Heart right ventricle (tissue), 16 donors: ENCODE data around the gene MYH9. TPM values are rescaled to one million over a fixed set of nuclear protein-coding genes. Genes with fewer than 3 reads are reported as not detected.

Experiments
- ATAC-seq, 8 donors: fragments of 200-7000 bp; cut with Tn5 transposase; one replicate each; pipeline ENCODE4 v1.9.1; 2020; ENCODE audit warnings: mild to moderate bottlenecking in 8 of 8, moderate library complexity in 8 of 8, moderate number of reproducible peaks in 1 of 8
- DNase-seq, 2 donors: peaks; one replicate each; pipeline ENCODE4 v3.0.0-alpha.2; 2020
- H3K27ac ChIP-seq, 10 donors: fragments of 200-600 bp; sonication (generic) in 2 of 10; one replicate each; pipeline versions ENCODE4 v1.5.0 to v1.8.0; 2020 to 2022; ENCODE audit warnings: mild to moderate bottlenecking in 3 of 10
- H3K27me3 ChIP-seq, 7 donors: fragments of 200-600 bp; one replicate each; pipeline ENCODE4 v1.8.0; 2021 to 2022; ENCODE audit warnings: mild to moderate bottlenecking in 2 of 7
- H3K36me3 ChIP-seq, 9 donors: fragments of 200-600 bp; sonication (generic) in 1 of 9; one replicate each; pipeline versions ENCODE4 v1.5.0 to v1.8.0; 2020 to 2022; ENCODE audit warnings: mild to moderate bottlenecking in 2 of 9
- H3K4me1 ChIP-seq, 9 donors: fragments of 200-600 bp; sonication (generic) in 1 of 9; one replicate each; pipeline versions ENCODE4 v1.5.0 to v1.8.0; 2020 to 2022; ENCODE audit warnings: mild to moderate bottlenecking in 4 of 9
- H3K4me3 ChIP-seq, 10 donors: fragments of 200-600 bp; sonication (generic) in 2 of 10; one replicate each; pipeline versions ENCODE4 v1.5.0 to v1.8.0; 2020 to 2022; ENCODE audit warnings: mild to moderate bottlenecking in 7 of 10, moderate library complexity in 2 of 10
- H3K9me3 ChIP-seq, 11 donors: fragments of 200-600 bp in 10 of 11; sonication (generic) in 2 of 11; one replicate each; pipeline versions ENCODE4 v1.5.0 to v1.8.0; 2013 to 2022; ENCODE audit warnings: mild to moderate bottlenecking in 2 of 11, control low read depth in 1 of 11, moderate library complexity in 1 of 11
- WGBS, 2 donors: extraction: QIAGEN DNeasy Blood & Tissue Kit; methylation state at CpG; one replicate each; pipeline ENCODE4 v1.1.7; 2013; ENCODE audit warnings: inconsistent platforms in 1 of 2; 5-methylcytosine and 5-hydroxymethylcytosine counted together
- intact Hi-C, 10 donors: fragments of 100-400 bp; cut with DNase I; formaldehyde crosslinking; loops; one replicate each; pipeline versions ENCODE4 v1.11.1 to v1.14.2; 2022
- polyA plus RNA-seq, 2 donors: library from polyadenylated mRNA; stranded (reverse); fragments of 200-250 nt; gene quantifications; one replicate each; pipeline ENCODE4 v1.2.3, GENCODE V29; 2013
- total RNA-seq, 10 donors: library from RNA; stranded (reverse); fragmentation: NEBNext Ultra II Directional in 3 of 10; extraction: Animal tissue kit (Norgen Biotek cat#: 25700) in 3 of 10; gene quantifications; one replicate each; pipeline versions ENCODE4 v1.2.1 to v1.2.4, GENCODE V29; 2021 to 2023
- TF ChIP-seq, protein P1 (sequence below), 9 donors: fragments of 200-600 bp; sonication (generic) in 2 of 9; IDR thresholded peaks; one replicate each; pipeline versions ENCODE4 v1.5.0 to v1.8.0; 2021 to 2022; ENCODE audit warnings: antibody characterized with exemption in 9 of 9, mild to moderate bottlenecking in 5 of 9, moderate library complexity in 1 of 9
- donor health status: Arrhythmogenic right ventricular cardiomyopathy.
- donor health status: ischemic (EF 13 %, LVEDD 7.1; RV severe dilation, severe dysfunction).
- donor health status: healthy with polysubstance abuse.
- donor health status: DM: no; HTN: yes; CAD: no.
- donor health status: DM: no; HTN: no; CAD: no.
- donor health status: ischemic (EF 25% LVEDD 6.9; RV normal size, moderate dysfunction).
- donor health status: ischemic (EF 25% LVEDD 5.7; RV mildly dilated, moderate dysfunction).
- donor health status: healthy.
- donor health status: DM: yes; HTN: yes; CAD: no.
- donor health status: Ischemic cardiomyopathy.
- donor health status: ischemic (EF 35%, LVEDD 5.7; RV mildly dilated, moderate dysfunction).
- donor health status: nonischemic (EF 11% LVEDD 7.7; RV severe dilation, severe dysfunction).
- donor health status: DM: yes; HTN: yes; CAD: no.
- donor health status: PGD.
- donor health status: ischemic (EF 29% LVEDD 5.4; RV normal size, mild dysfunction).
- donor health status: nonischemic (EF 23%, LVEDD 6.1; RV moderate dilation, normal function).

Gene MYH9
- total and polyA plus RNA-seq, 12 donors: 132 to 345 (median 189) TPM

DNA sequence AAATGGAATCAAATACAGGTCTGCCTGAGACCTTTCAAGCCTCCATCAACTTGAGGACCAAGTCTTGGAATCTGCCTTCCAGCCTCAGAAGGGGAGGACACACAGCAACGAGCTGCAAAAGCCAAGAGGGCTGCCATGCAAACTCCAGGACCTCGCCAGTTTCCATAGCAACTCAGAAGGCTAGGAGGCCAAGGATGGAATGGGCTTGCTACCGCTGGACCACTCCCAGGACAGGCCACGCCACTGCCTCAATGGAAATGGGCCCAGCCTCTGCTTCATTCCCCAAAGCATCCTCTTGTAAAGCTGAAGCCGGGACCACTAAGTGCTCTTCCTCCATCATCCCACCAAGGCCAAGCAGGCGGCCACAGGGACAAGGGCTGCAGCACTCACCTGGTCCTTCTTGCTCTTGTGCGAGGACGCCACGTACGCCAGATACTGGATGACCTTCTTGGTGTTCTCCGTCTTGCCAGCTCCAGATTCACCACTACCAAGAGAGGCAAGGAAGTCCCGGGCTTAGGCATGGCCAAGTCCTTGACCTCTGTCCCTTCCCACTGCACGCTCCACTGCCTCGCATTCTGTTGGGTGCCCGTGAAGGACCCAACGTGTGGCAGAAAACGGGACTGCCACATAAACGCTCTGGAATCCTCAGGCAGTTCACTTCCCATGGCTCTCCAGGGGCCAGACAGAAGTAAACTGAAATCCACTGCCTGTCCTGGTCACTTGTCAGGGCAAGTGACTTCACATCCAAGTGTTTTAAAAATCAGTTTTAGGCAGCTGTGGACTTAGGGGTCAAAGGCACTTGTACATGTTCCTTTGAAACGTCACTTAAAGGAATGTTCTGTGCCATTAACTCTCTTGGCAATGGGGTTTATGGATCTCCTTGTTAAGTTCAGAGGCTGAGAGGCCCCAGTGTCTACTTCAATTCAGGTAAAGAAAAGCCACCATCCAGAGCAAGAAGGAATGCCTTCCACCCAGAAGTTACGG lies 61.3 kb downstream of the MYH9 start:
- H3K36me3 ChIP-seq: peaks cover 0 to 95% (median 35%) of the 10 kb centered on the region in 9 donors
- DNase-seq: no peak
- TF ChIP-seq, protein P1, sequence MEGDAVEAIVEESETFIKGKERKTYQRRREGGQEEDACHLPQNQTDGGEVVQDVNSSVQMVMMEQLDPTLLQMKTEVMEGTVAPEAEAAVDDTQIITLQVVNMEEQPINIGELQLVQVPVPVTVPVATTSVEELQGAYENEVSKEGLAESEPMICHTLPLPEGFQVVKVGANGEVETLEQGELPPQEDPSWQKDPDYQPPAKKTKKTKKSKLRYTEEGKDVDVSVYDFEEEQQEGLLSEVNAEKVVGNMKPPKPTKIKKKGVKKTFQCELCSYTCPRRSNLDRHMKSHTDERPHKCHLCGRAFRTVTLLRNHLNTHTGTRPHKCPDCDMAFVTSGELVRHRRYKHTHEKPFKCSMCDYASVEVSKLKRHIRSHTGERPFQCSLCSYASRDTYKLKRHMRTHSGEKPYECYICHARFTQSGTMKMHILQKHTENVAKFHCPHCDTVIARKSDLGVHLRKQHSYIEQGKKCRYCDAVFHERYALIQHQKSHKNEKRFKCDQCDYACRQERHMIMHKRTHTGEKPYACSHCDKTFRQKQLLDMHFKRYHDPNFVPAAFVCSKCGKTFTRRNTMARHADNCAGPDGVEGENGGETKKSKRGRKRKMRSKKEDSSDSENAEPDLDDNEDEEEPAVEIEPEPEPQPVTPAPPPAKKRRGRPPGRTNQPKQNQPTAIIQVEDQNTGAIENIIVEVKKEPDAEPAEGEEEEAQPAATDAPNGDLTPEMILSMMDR (IDR thresholded peaks at IDR 0.05): no peak
- H3K27ac ChIP-seq: peak overlapping the region; percentile 84 to 98 (median 96)
- no peaks in the 10 kb centered on the region for H3K27me3 ChIP-seq
- WGBS, 2 donors: 67 to 68% methylated on average over 20 of the region's 20 CpGs
- no peaks in the 10 kb centered on the region for H3K9me3 ChIP-seq
- H3K4me1 ChIP-seq: peaks cover 85 to 99% (median 95%) of the 10 kb centered on the region in 9 donors
- H3K4me3 ChIP-seq: no peak overlapping the region
- intact Hi-C loops: loop anchor here in 6 of 10 donors (5.0 to 10.0 kb wide), 3 partner anchors 41 to 58 kb away; partner anchors contain the start of gene MYH9 (in 1 of the 6)
- ATAC-seq: no peak

DNA sequence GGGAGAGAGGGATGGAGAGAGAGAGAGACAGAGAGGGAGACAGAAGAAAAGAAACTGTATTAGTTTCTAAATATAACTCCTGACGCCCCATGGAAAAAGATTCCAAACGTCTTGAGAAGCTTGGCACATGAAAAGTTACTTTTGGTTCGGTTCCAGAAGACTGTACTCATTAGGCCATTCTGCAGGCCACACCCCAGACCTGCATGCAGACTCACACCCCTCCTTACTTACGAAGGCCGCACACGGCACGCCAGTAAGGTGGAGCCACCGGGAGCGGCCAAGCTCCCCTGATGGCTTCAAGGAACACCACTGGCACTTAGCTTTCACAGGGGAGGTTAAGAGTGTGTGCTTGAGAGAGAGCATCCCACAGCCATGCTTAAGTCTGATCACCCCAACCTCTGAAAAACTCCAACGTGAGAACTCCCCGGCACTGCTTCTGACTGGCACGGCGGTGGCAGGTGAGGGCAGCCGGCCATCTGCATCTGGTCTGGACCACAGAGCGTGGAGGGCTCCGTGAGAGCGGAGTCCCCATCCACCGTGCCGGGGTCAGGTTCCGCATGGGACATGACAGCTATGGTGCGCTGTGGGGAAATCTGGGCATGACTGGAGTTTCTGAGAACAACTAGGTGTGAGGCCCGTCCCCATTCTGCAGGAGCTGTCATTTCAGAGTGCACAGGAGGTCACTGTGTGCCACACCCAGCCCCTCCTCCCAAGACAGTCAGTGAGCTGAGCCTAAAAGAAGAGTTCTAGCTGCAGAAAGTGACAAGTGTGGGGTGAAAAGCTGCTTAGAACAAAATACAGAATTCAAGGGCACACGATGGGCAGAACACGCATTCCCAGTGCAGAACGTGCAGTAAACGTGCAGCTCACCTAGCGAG lies 62.4 kb downstream of the MYH9 start:
- Histone ChIP-seq H3K4me1 (peaks cover 76 to 99% (median 94%) of the 10 kb centered on the region in 9 donors), H3K36me3 (peaks cover 0 to 100% (median 46%) of the 10 kb centered on the region in 9 donors), H3K27me3 (no peaks in the 10 kb centered on the region), H3K9me3 (no peaks in the 10 kb centered on the region), H3K4me3 (no peak overlapping the region), H3K27ac (peak overlapping the region; percentile 84 to 98 (median 96))
- intact Hi-C loops: loop anchor here in 8 of 10 donors (2.0 to 10.0 kb wide), 6 partner anchors 42 to 137 kb away; partner anchors contain the start of gene MYH9 (in 2 of the 8)
- TF ChIP-seq, protein P1 (IDR thresholded peaks at IDR 0.05): no peak
- 58 to 63% methylated on average over 27 of the region's 27 CpGs for WGBS, 2 donors
- ATAC-seq: peak in 6 of 8 donors; percentile 7 to 12 (median 10)
- peak in 1 of 2 donors; percentile 71 for DNase-seq

DNA sequence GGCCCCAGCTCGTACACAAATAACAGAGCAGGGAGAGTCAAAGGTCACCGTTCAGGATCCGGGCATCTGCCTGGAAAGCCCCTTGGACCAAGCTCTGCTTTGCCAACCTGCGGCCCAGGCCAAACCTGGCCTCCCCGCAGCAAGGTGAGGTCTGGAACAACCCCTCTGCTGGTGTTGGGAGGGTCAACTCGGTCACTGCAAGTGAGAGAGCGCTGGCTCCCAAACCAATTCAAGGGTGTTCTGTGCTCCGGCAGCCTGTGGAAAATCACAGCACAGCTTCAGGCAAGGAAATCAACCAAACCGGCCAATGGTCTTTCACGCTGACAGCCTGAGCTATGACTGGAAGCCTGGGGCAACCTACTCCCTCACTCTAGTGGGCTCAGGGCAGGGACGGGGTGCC lies 63.4 kb downstream of the MYH9 start:
- 36 to 43% methylated on average over 11 of the region's 11 CpGs for WGBS, 2 donors
- intact Hi-C loops: loop anchor here in 7 of 10 donors (2.0 to 10.0 kb wide), 9 partner anchors 50 to 148 kb away; partner anchors contain the start of gene MYH9 (in 3 of the 7)
- Histone ChIP-seq H3K27me3 (no peaks in the 10 kb centered on the region), H3K27ac (peak overlapping the region; percentile 84 to 98 (median 96)), H3K4me1 (peaks cover 66 to 99% (median 86%) of the 10 kb centered on the region in 9 donors), H3K9me3 (no peaks in the 10 kb centered on the region), H3K36me3 (peaks cover 0 to 100% (median 56%) of the 10 kb centered on the region in 9 donors), H3K4me3 (peak overlapping the region in 1 of 10 donors; percentile 10)
- TF ChIP-seq, protein P1 (IDR thresholded peaks at IDR 0.05): no peak
- ATAC-seq (peak in 7 of 8 donors; percentile 1 to 21 (median 8)), DNase-seq (no peak)
